Ovary (tissue), 9 donors: ENCODE data around the gene DOCK1. TPM values are rescaled to one million over a fixed set of nuclear protein-coding genes. Genes with fewer than 3 reads are reported as not detected.

Experiments used
- DNase-seq, 5 donors: peaks; one replicate each; pipeline ENCODE4 v3.0.0-alpha.2; 2019 to 2020
- H3K27ac ChIP-seq, 2 donors: fragments of 200-600 bp; one replicate each; pipeline versions ENCODE4 v1.5.1 to v1.8.0; 2019 to 2022
- H3K27me3 ChIP-seq: fragments of 200-600 bp; one replicate; pipeline ENCODE4 v1.8.0; 2022
- H3K36me3 ChIP-seq: fragments of 200-600 bp; sonication (generic); one replicate; pipeline ENCODE4 v1.5.1; 2019
- H3K4me1 ChIP-seq: one replicate; pipeline ENCODE4 v1.8.1; 2013; ENCODE audit warnings: mild to moderate bottlenecking, moderate library complexity; ENCODE audit not compliant: insufficient read depth
- H3K4me3 ChIP-seq: fragments of 200-600 bp; sonication (generic); one replicate; pipeline ENCODE4 v1.5.1; 2017
- H3K9me3 ChIP-seq, 2 donors: fragments of 200-600 bp in 1 of 2; sonication (generic) in 1 of 2; one replicate each; pipeline versions ENCODE4 v1.5.1 to v1.8.1; 2013 to 2019; ENCODE audit warnings: mild to moderate bottlenecking in 1 of 2, moderate library complexity in 1 of 2
- EP300 ChIP-seq: sonication (generic); formaldehyde crosslinking; IDR thresholded peaks from one replicate; pipeline ENCODE4 v1.6.1; 2017; ENCODE audit warnings: antibody characterized with exemption
- POLR2A ChIP-seq: fragments of 450-650 bp; IDR thresholded peaks from one replicate; pipeline ENCODE4 v1.6.1; 2017; ENCODE audit warnings: antibody characterized with exemption, mild to moderate bottlenecking, moderate library complexity
- whole genome bisulfite sequencing, 3 donors: extraction: QIAGEN DNeasy Blood & Tissue Kit in 1 of 3; methylation state at CpG; one replicate each; pipeline versions ENCODE4 v1.1.5 to v1.1.7; 2013 to 2017; 5-methylcytosine and 5-hydroxymethylcytosine counted together
- intact Hi-C, 4 donors: fragments of 100-400 bp; cut with DNase I; formaldehyde crosslinking; loops; one replicate each; pipeline versions ENCODE4 v1.11.0 to v1.15.1; 2022 to 2023
- polyA plus RNA-seq, 2 donors: library from polyadenylated mRNA; stranded (reverse); fragments of 200-250 nt in 1 of 2; fragments of 350-450 nt in 1 of 2; fragmentation: Illumina TruSeq in 1 of 2; extraction: RNeasy Lipid Tissue Mini Kit (QIAGEN cat#74804) in 1 of 2; gene quantifications; one replicate each; pipeline ENCODE4 v1.2.3, GENCODE V29; 2013 to 2014
- total RNA-seq, 7 donors: library from RNA; depleted of rRNA in 2 of 7; stranded (reverse); fragments of >200 nt in 2 of 7; fragmentation: NEBNext Ultra II Directional in 3 of 7; extraction: Animal tissue kit (Norgen Biotek cat#: 25700) in 3 of 7; gene quantifications; one replicate each; pipeline versions ENCODE4 v1.1.0 to v1.2.4, GENCODE V29; 2016 to 2023
- TF ChIP-seq, protein P1 (sequence below), 3 donors: fragments of 450-650 bp in 2 of 3; fragments of 200-600 bp in 1 of 3; IDR thresholded peaks; one replicate each; pipeline versions ENCODE4 v1.5.1 to v1.8.0; 2016 to 2022; ENCODE audit warnings: antibody characterized with exemption in 3 of 3, mild to moderate bottlenecking in 1 of 3
- donor health status: DM: no; HTN: no; CAD: no; lungs with moderate emphysema.
- donor health status: DM: no; HTN: no; CAD: no.
- donor health status: Bipolar disorder and iron deficiency.
- donor health status: DM: yes; HTN: yes; CAD: no.
- donor health status: DM: no; HTN: no; CAD: no.
- donor health status: DM: yes; HTN: yes; CAD: no.

DOCK1 gene
- total and polyA plus RNA-seq, 9 donors = 24.7 to 68.3 (median 51.1) TPM

GRCh38 chr10:127189226-127189625, 284.0 kb downstream of the DOCK1 start:
- intact Hi-C loops = no loop called here
- DNase-seq = no peak

DNA sequence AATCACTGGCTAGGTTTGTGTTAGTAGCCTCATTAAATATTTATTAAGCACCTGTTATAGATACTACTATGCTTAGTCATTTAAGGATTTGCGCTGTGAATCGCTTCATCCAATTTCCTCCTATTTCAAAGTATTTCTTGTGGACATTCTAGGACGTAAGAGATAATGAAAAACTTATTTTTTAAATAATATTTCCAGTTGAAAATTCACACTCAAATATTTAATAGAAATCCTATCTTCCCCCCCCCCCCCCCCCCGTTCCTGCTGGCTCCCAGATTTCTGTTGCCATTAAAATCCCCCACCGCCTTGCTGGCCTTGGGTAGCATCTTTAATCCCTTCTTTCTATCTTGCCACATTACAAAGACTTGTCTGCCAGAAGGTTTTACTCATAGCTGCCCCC, 285.2 kb downstream of the DOCK1 start:
- Histone ChIP-seq H3K36me3 (no peaks in the 10 kb centered on the region), H3K27me3 (no peaks in the 10 kb centered on the region), H3K4me1 (peaks cover 9% of the 10 kb centered on the region), H3K27ac (no peak overlapping the region), H3K4me3 (no peak overlapping the region), H3K9me3 (no peaks in the 10 kb centered on the region)
- intact Hi-C loops = no loop called here
- WGBS, 3 donors = 74 to 79% (median 74%) methylated on average over 5 of the region's 5 CpGs
- TF ChIP-seq POLR2A (no peak), EP300 (no peak)
- TF ChIP-seq, protein P1, sequence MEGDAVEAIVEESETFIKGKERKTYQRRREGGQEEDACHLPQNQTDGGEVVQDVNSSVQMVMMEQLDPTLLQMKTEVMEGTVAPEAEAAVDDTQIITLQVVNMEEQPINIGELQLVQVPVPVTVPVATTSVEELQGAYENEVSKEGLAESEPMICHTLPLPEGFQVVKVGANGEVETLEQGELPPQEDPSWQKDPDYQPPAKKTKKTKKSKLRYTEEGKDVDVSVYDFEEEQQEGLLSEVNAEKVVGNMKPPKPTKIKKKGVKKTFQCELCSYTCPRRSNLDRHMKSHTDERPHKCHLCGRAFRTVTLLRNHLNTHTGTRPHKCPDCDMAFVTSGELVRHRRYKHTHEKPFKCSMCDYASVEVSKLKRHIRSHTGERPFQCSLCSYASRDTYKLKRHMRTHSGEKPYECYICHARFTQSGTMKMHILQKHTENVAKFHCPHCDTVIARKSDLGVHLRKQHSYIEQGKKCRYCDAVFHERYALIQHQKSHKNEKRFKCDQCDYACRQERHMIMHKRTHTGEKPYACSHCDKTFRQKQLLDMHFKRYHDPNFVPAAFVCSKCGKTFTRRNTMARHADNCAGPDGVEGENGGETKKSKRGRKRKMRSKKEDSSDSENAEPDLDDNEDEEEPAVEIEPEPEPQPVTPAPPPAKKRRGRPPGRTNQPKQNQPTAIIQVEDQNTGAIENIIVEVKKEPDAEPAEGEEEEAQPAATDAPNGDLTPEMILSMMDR (IDR thresholded peaks at IDR 0.05) = no peak
- DNase-seq = no peak

More at GRCh38 chr10:127189226-127189625, 284.0 kb downstream of the DOCK1 start:
- H3K4me3 ChIP-seq = no peak overlapping the region
- no peak for TF ChIP-seq POLR2A
- H3K9me3 ChIP-seq = no peaks in the 10 kb centered on the region
- H3K27ac ChIP-seq = no peak overlapping the region
- peaks cover 2% of the 10 kb centered on the region for H3K4me1 ChIP-seq
- no peaks in the 10 kb centered on the region for H3K27me3 ChIP-seq
- H3K36me3 ChIP-seq = no peaks in the 10 kb centered on the region

DNA sequence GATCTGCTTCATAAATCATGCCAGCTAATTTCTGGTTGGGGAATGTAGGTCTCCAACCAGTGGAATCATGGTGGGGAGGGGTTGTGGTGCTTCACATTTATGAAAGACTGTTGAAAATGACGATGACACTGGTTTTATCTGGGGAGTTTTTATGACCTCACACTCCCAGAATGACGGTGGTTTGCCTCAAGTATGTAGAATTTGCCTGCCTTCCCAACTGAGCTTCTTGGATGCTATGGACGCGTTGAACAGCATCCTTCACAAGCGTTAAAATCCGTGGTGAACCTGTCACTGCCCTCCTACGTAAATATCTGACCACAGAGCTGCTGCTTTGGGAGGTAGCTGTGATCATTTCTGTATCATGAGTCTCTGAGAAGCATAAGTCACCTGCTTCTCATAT, 287.9 kb downstream of the DOCK1 start:
- 66 to 73% (median 70%) methylated on average over 7 of the region's 7 CpGs for WGBS, 3 donors
- no peak overlapping the region for H3K4me3 ChIP-seq
- intact Hi-C loops = no loop called here
- TF ChIP-seq EP300 (no peak), POLR2A (no peak)
- TF ChIP-seq, protein P1 (IDR thresholded peaks at IDR 0.05) = no peak
- H3K4me1 ChIP-seq = peaks cover 11% of the 10 kb centered on the region
- no peak for DNase-seq
- H3K27ac ChIP-seq = no peak overlapping the region
- H3K9me3 ChIP-seq = no peaks in the 10 kb centered on the region
- H3K36me3 ChIP-seq = no peaks in the 10 kb centered on the region
- no peaks in the 10 kb centered on the region for H3K27me3 ChIP-seq

DNA sequence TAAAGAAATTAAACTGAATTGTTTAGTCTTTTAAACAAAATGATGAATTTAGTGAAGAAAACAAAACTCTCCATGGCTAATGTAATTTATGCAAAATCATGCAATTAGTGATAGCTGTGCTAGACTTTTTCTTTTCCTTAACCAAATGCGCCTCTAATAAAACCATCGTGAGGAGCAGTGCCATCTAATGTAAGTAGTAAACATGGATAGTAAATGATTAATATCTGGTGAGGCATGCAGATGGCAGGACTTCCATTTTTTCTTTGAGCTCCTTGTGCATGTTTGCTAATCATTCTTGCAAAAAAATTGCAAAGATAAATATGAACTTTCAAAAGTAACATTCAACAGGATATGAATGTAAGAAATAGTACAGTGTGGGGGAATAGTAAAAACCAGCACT, 288.9 kb downstream of the DOCK1 start:
- Histone ChIP-seq H3K27me3 (no peaks in the 10 kb centered on the region), H3K27ac (no peak overlapping the region), H3K9me3 (no peaks in the 10 kb centered on the region), H3K4me3 (no peak overlapping the region), H3K4me1 (peaks cover 11% of the 10 kb centered on the region), H3K36me3 (no peaks in the 10 kb centered on the region)
- TF ChIP-seq, protein P1 (IDR thresholded peaks at IDR 0.05) = no peak
- TF ChIP-seq EP300 (no peak), POLR2A (no peak)
- WGBS, 3 donors = 35 to 52% (median 43%) methylated on average over 2 of the region's 2 CpGs
- intact Hi-C loops = no loop called here
- DNase-seq = no peak

- intact Hi-C loops = no loop called here
- TF ChIP-seq EP300 (no peak), POLR2A (no peak)
- TF ChIP-seq, protein P1 (IDR thresholded peaks at IDR 0.05) = no peak
- Histone ChIP-seq H3K4me1 (peaks cover 11% of the 10 kb centered on the region), H3K27me3 (no peaks in the 10 kb centered on the region), H3K36me3 (no peaks in the 10 kb centered on the region), H3K9me3 (no peaks in the 10 kb centered on the region), H3K4me3 (no peak overlapping the region), H3K27ac (no peak overlapping the region)
- 29 to 45% (median 32%) methylated on average over 16 of the region's 16 CpGs for WGBS, 3 donors
- DNase-seq = no peak
These were observed 289.4 kb downstream of the DOCK1 start for GRCh38 chr10:127194599-127194998.
